Amniotic epithelial cell (primary cell): ENCODE data around the gene PAPOLA.
A peak's percentile ranks its signal among the peaks of the same experiment; 100 is the strongest.

Experiments
- DNase-seq: peaks from one replicate; pipeline ENCODE4 v3.0.0-alpha.2; 2010; ENCODE audit warnings: low read depth

The PAPOLA gene

GRCh38 chr14:96586056-96586455 is 83.9 kb downstream of the PAPOLA start:
- DNase-seq: no peak

- no peak for DNase-seq
Observed at GRCh38 chr14:96586921-96587822, 85.0 kb downstream of the PAPOLA start.

- DNase-seq: no peak
Observed at GRCh38 chr14:96587823-96588385, 85.7 kb downstream of the PAPOLA start.

- DNase-seq: no peak
Observed at GRCh38 chr14:96588410-96589257, 86.5 kb downstream of the PAPOLA start.

- DNase-seq: no peak
Observed at GRCh38 chr14:96589577-96589976, 87.4 kb downstream of the PAPOLA start.

- no peak for DNase-seq
Observed at GRCh38 chr14:96590190-96590864, 88.1 kb downstream of the PAPOLA start.

- DNase-seq: peak; percentile 27
Observed at GRCh38 chr14:96592591-96593386, 90.6 kb downstream of the PAPOLA start.

- no peak for DNase-seq
Observed at GRCh38 chr14:96594961-96595360, 92.8 kb downstream of the PAPOLA start.

GRCh38 chr14:96597680-96598079 is 95.5 kb downstream of the PAPOLA start:
- DNase-seq: no peak

GRCh38 chr14:96598332-96598928 is 96.2 kb downstream of the PAPOLA start:
- no peak for DNase-seq

- no peak for DNase-seq
Observed at GRCh38 chr14:96599076-96599475, 96.9 kb downstream of the PAPOLA start.

- no peak for DNase-seq
Observed at GRCh38 chr14:96602186-96602585, 100.0 kb downstream of the PAPOLA start.

GRCh38 chr14:96603350-96604255 is 101.4 kb downstream of the PAPOLA start:
- DNase-seq: no peak

GRCh38 chr14:96614481-96614881 is 112.3 kb downstream of the PAPOLA start:
- no peak for DNase-seq

- no peak for DNase-seq
Observed at GRCh38 chr14:96616161-96616721, 114.1 kb downstream of the PAPOLA start.
